IMR-90 (cell line): Measurements from ENCODE around the gene RCAN2. TPM values are rescaled to one million over a fixed set of nuclear protein-coding genes. Genes with fewer than 3 reads are reported as not detected.

Source experiments
- ATAC-seq: fragments of 200-7000 bp; cut with Tn5 transposase; 2 replicates; pipeline ENCODE4 v1.9.1; 2020; ENCODE audit warnings: low read depth, mild to moderate bottlenecking, moderate library complexity
- BruUV-seq: library from RNA; stranded (reverse); fragments of 400-500 nt; replicated peaks from 2 replicates; lab custom pipeline; 2021; lab: Mats Ljungman, UMichigan
- CTCF ChIA-PET: fragments of 300-600 bp; formaldehyde crosslinking; extraction: SDS; loops from one replicate; lab custom pipeline; 2021; ENCODE audit warnings: antibody characterized with exemption; lab: Yijun Ruan, JAX
- POLR2A ChIA-PET: fragments of 300-600 bp; sonication (Branson Sonifier 250); formaldehyde crosslinking; loops from one replicate; lab custom pipeline; 2022; ENCODE audit warnings: antibody characterized with exemption; ENCODE audit not compliant: unreplicated experiment; lab: Charles Lee
- DNase-seq: peaks from one replicate; pipeline ENCODE4 v3.0.0; 2013
- H2AFZ ChIP-seq: replicated peaks from 2 replicates; pipeline ENCODE3; 2013; ENCODE audit warnings: low read length, mild to moderate bottlenecking; ENCODE audit not compliant: poor library complexity
- H2AK5ac ChIP-seq: 2 replicates; pipeline ENCODE4 v1.6.1; 2013; ENCODE audit warnings: low read depth, low read length, inconsistent platforms
- H2AK9ac ChIP-seq: replicated peaks from 2 replicates; pipeline ENCODE3; 2013; ENCODE audit warnings: mild to moderate bottlenecking, low read depth, low read length, moderate library complexity; ENCODE audit not compliant: poor library complexity
- H2BK120ac ChIP-seq: 2 replicates; pipeline ENCODE4 v1.6.1; 2013; ENCODE audit warnings: low read depth, low read length, inconsistent platforms
- H2BK15ac ChIP-seq: 3 replicates; pipeline ENCODE4 v1.6.1; 2013; ENCODE audit warnings: low read depth, low read length, inconsistent platforms
- H2BK20ac ChIP-seq: 2 replicates; pipeline ENCODE4 v1.6.1; 2013; ENCODE audit warnings: low read depth, mild to moderate bottlenecking, inconsistent platforms, low read length, moderate library complexity
- H2BK5ac ChIP-seq: 2 replicates; pipeline ENCODE4 v1.6.1; 2013; ENCODE audit warnings: mild to moderate bottlenecking, low read depth, low read length, inconsistent platforms; ENCODE audit not compliant: poor library complexity, severe bottlenecking
- H3K14ac ChIP-seq: replicated peaks from 2 replicates; pipeline ENCODE4 v1.6.1; 2013; ENCODE audit warnings: low read depth, low read length, inconsistent platforms
- H3K18ac ChIP-seq: 2 replicates; pipeline ENCODE4 v1.6.1; 2013; ENCODE audit warnings: low read depth, low read length, control low read depth
- H3K23ac ChIP-seq: 2 replicates; pipeline ENCODE4 v1.6.1; 2013; ENCODE audit warnings: low read depth, low read length, inconsistent platforms
- H3K27ac ChIP-seq: 2 replicates; pipeline ENCODE4 v1.5.1; 2013; ENCODE audit warnings: mild to moderate bottlenecking, control low read depth, low read length; ENCODE audit not compliant: insufficient read depth
- H3K27me3 ChIP-seq: 2 replicates; pipeline ENCODE4 v1.6.1; 2013; ENCODE audit warnings: low read length; ENCODE audit not compliant: control insufficient read depth, insufficient read depth
- H3K36me3 ChIP-seq: 2 replicates; pipeline ENCODE4 v1.6.1; 2013; ENCODE audit warnings: low read length, mixed read lengths; ENCODE audit not compliant: control insufficient read depth, insufficient read depth
- H3K4ac ChIP-seq: 2 replicates; pipeline ENCODE4 v1.6.1; 2013; ENCODE audit warnings: low read depth, low read length, inconsistent platforms
- H3K4me1 ChIP-seq: 2 replicates; pipeline ENCODE4 v1.6.1; 2013; ENCODE audit warnings: low read length, mixed read lengths; ENCODE audit not compliant: control insufficient read depth, insufficient read depth
- H3K4me2 ChIP-seq: 2 replicates; pipeline ENCODE4 v1.6.1; 2013; ENCODE audit warnings: low read depth, mild to moderate bottlenecking, control low read depth, low read length, moderate library complexity
- H3K4me3 ChIP-seq: 2 replicates; pipeline ENCODE4 v1.5.1; 2013; ENCODE audit warnings: low read depth, mild to moderate bottlenecking, control low read depth, low read length, moderate library complexity; ENCODE audit not compliant: insufficient read depth
- H3K56ac ChIP-seq: 2 replicates; pipeline ENCODE4 v1.6.1; 2013; ENCODE audit warnings: low read length, inconsistent platforms; ENCODE audit not compliant: insufficient read depth; ENCODE audit errors: extremely low read depth
- H3K79me1 ChIP-seq, 2 experiments: 2 replicates each; pipeline ENCODE4 v1.6.1; 2013; ENCODE audit warnings: low read length in 2 of 2, inconsistent platforms in 1 of 2, low read depth in 1 of 2
- H3K9ac ChIP-seq: 2 replicates; pipeline ENCODE4 v1.6.1; 2013; ENCODE audit warnings: low read depth, low read length, control low read depth
- H3K9me1 ChIP-seq: 2 replicates; pipeline ENCODE4 v1.6.1; 2013; ENCODE audit warnings: low read length, inconsistent platforms; ENCODE audit not compliant: insufficient read depth
- H3K9me3 ChIP-seq: 2 replicates; pipeline ENCODE4 v1.6.1; 2013; ENCODE audit warnings: low read length; ENCODE audit not compliant: control insufficient read depth, insufficient read depth
- H4K20me1 ChIP-seq: 2 replicates; pipeline ENCODE4 v1.6.1; 2013; ENCODE audit warnings: low read length, inconsistent platforms; ENCODE audit not compliant: insufficient read depth
- H4K5ac ChIP-seq: 2 replicates; pipeline ENCODE4 v1.6.1; 2013; ENCODE audit warnings: mild to moderate bottlenecking, low read depth, low read length, control low read depth
- H4K8ac ChIP-seq, 2 experiments: 2 replicates each; pipeline ENCODE4 v1.6.1; 2013; ENCODE audit warnings: low read depth in 2 of 2, low read length in 2 of 2, control low read depth in 1 of 2, inconsistent platforms in 1 of 2
- H4K91ac ChIP-seq: 2 replicates; pipeline ENCODE4 v1.6.1; 2013; ENCODE audit warnings: low read depth, low read length, inconsistent platforms; ENCODE audit not compliant: insufficient read depth
- BHLHE40 ChIP-seq: fragments of 150-350 bp; IDR thresholded peaks from 2 replicates; pipeline ENCODE4 v1.6.1; 2016; ENCODE audit warnings: mild to moderate bottlenecking, low read depth, low read length
- CEBPB ChIP-seq: IDR thresholded peaks from 2 replicates; pipeline ENCODE4 v1.6.1; 2012; ENCODE audit warnings: low read depth, low read length, improper control_type of control experiment
- CHD1 ChIP-seq: IDR thresholded peaks from 2 replicates; pipeline ENCODE4 v1.6.1; 2012; ENCODE audit warnings: low read depth, low read length, improper control_type of control experiment
- FOS ChIP-seq: fragments of 150-350 bp; IDR thresholded peaks from 2 replicates; pipeline ENCODE4 v1.6.1; 2016; ENCODE audit warnings: low read depth, low read length
- MAFK ChIP-seq: IDR thresholded peaks from 2 replicates; pipeline ENCODE4 v1.6.1; 2012; ENCODE audit warnings: low read depth, low read length, improper control_type of control experiment
- MAZ ChIP-seq: IDR thresholded peaks from 2 replicates; pipeline ENCODE4 v1.6.1; 2012; ENCODE audit warnings: low read depth, mild to moderate bottlenecking, low read length, improper control_type of control experiment, moderate library complexity, borderline replicate concordance
- MXI1 ChIP-seq: IDR thresholded peaks from 2 replicates; pipeline ENCODE4 v1.6.1; 2012; ENCODE audit warnings: low read depth, mild to moderate bottlenecking, low read length, moderate library complexity, borderline replicate concordance
- RCOR1 ChIP-seq: IDR thresholded peaks from 2 replicates; pipeline ENCODE4 v1.6.1; 2012; ENCODE audit warnings: mild to moderate bottlenecking, low read length, improper control_type of control experiment; ENCODE audit not compliant: insufficient replicate concordance
- WGBS, 2 experiments: methylation state at CpG; one replicate each; pipeline versions ENCODE4 v1.1.5 to v1.1.7; 2013; ENCODE audit warnings: missing lambda C conversion rate in 2 of 2; ENCODE audit not compliant: insufficient read length in 1 of 2; ENCODE audit errors: extremely low coverage in 2 of 2; 5-methylcytosine and 5-hydroxymethylcytosine counted together
- dilution Hi-C: fragments of 300-500 bp; cut with HindIII; formaldehyde crosslinking; loops from one replicate; pipeline ENCODE4 v1.14.3; 2018; ENCODE audit warnings: low sequenced_read_pairs; ENCODE audit not compliant: unreplicated experiment
- in situ Hi-C: fragments of 300-500 bp; cut with MboI; formaldehyde crosslinking; loops from 3 replicates; pipeline ENCODE4 v1.14.3; 2019; ENCODE audit warnings: low sequenced_read_pairs, inconsistent platforms, mixed read lengths
- intact Hi-C: fragments of 100-400 bp; cut with micrococcal nuclease; formaldehyde crosslinking; loops from 2 replicates; pipeline ENCODE4 v1.10.0; 2022
- polyA plus RNA-seq, 3 experiments: library from polyadenylated mRNA; depleted of rRNA; stranded (reverse); fragments of >200 nt; gene quantifications; 2 replicates each; pipeline ENCODE4 v1.2.3, GENCODE V29; 2012; ENCODE audit warnings: low replicate concordance in 1 of 3
- total RNA-seq: library from RNA; depleted of rRNA; stranded (reverse); fragments of >200 nt; gene quantifications from 2 replicates; pipeline ENCODE4 v1.2.3, GENCODE V29; 2012
- TF ChIP-seq, protein P1 (sequence below): fragments of 150-350 bp; IDR thresholded peaks from 2 replicates; pipeline ENCODE4 v1.6.1; 2017; ENCODE audit warnings: mild to moderate bottlenecking, antibody characterized with exemption, low read length, low read depth
- TF ChIP-seq, protein P2 (sequence below): conservative IDR thresholded peaks from 2 replicates; pipeline ENCODE4 v1.5.1; 2012; ENCODE audit warnings: mild to moderate bottlenecking, low read depth, low read length, improper control_type of control experiment

The RCAN2 gene
- total and polyA plus RNA-seq, 2 of the 4 experiments (the other 2 are of a cell fraction), result 1.3 to 1.8 TPM

DNA sequence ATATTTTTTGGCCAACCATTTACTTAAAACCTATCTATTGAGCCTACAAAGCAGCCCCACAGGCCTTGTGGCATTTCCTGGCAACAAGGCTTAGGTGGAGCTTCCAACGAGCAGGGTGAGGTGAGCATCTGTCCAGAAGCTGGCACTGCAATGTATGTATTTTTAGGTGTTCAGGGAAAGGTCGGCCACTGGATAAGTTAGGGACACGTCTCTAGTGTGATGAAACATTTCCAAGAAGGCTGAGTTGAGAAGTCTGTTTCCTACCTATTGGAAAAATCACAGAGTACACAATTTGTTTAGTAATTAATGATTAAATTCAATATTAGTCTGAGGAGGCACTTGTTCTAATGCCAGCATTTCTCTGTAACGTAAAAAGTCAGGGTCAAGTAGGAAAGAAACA lies 17.8 kb upstream of the RCAN2 start:
- no CpG with 5 or more reads among the region's 4 CpGs for WGBS, 2 experiments

More for the DNA sequence above, 17.8 kb upstream of the RCAN2 start:
- Histone ChIP-seq H2BK15ac (no peak overlapping the region), H3K18ac (no peak overlapping the region), H3K9me3 (no peaks in the 10 kb centered on the region), H3K4me2 (no peak overlapping the region), H2AFZ (no peak overlapping the region), H3K4ac (no peak overlapping the region), H3K14ac (no peak overlapping the region), H3K23ac (no peak overlapping the region), H3K4me1 (no peaks in the 10 kb centered on the region), H4K8ac (no peak overlapping the region), H3K4me3 (no peak overlapping the region), H2BK20ac (no peak overlapping the region), H2AK5ac (no peak overlapping the region), H3K36me3 (no peaks in the 10 kb centered on the region), H3K79me1 (no peaks in the 10 kb centered on the region), H3K9ac (no peak overlapping the region), H3K56ac (no peak overlapping the region), H2AK9ac (no peak overlapping the region), H2BK120ac (no peak overlapping the region), H3K9me1 (no peaks in the 10 kb centered on the region), H4K20me1 (no peaks in the 10 kb centered on the region), H4K5ac (no peak overlapping the region), H3K27ac (no peak overlapping the region), H4K91ac (no peak overlapping the region), H3K27me3 (no peaks in the 10 kb centered on the region), H2BK5ac (no peak overlapping the region)
- DNase-seq (no peak), ATAC-seq (no peak)
- in situ Hi-C loops, result no loop called here
- BruUV-seq, result no TSS peak
- dilution Hi-C loops, result no loop called here
- ChIA-PET CTCF (interaction anchor here (1.0 kb wide), 1 partner anchor 20 kb away, joined by 3 read pairs; no protein-coding TSS in a partner anchor), POLR2A (no interaction called here)
- intact Hi-C loops, result no loop called here
- TF ChIP-seq CEBPB, result no peak
- no peak for TF ChIP-seq CHD1
- TF ChIP-seq MAZ, result no peak
- TF ChIP-seq, protein P1, sequence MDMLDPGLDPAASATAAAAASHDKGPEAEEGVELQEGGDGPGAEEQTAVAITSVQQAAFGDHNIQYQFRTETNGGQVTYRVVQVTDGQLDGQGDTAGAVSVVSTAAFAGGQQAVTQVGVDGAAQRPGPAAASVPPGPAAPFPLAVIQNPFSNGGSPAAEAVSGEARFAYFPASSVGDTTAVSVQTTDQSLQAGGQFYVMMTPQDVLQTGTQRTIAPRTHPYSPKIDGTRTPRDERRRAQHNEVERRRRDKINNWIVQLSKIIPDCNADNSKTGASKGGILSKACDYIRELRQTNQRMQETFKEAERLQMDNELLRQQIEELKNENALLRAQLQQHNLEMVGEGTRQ, result no peak
- TF ChIP-seq, protein P2, sequence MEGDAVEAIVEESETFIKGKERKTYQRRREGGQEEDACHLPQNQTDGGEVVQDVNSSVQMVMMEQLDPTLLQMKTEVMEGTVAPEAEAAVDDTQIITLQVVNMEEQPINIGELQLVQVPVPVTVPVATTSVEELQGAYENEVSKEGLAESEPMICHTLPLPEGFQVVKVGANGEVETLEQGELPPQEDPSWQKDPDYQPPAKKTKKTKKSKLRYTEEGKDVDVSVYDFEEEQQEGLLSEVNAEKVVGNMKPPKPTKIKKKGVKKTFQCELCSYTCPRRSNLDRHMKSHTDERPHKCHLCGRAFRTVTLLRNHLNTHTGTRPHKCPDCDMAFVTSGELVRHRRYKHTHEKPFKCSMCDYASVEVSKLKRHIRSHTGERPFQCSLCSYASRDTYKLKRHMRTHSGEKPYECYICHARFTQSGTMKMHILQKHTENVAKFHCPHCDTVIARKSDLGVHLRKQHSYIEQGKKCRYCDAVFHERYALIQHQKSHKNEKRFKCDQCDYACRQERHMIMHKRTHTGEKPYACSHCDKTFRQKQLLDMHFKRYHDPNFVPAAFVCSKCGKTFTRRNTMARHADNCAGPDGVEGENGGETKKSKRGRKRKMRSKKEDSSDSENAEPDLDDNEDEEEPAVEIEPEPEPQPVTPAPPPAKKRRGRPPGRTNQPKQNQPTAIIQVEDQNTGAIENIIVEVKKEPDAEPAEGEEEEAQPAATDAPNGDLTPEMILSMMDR, result no peak
- TF ChIP-seq BHLHE40, result no peak
- no peak for TF ChIP-seq RCOR1
- no peak for TF ChIP-seq FOS
- no peak for TF ChIP-seq MXI1
- no peak for TF ChIP-seq MAFK
